PC-3 (cell line): Measurements from ENCODE around the gene ALG5.

ENCODE experiments used
- EZH2 ChIP-seq: fragments of 300-600 bp; sonication (generic); IDR thresholded peaks from one replicate; pipeline ENCODE4 v1.6.1; 2017; ENCODE audit warnings: antibody characterized with exemption, mild to moderate bottlenecking, low read length; ENCODE audit not compliant: unreplicated experiment
- TF ChIP-seq, protein P1 (sequence below): fragments of 300-600 bp; sonication (generic); conservative IDR thresholded peaks from 2 replicates; pipeline ENCODE4 v1.5.1; 2017; ENCODE audit warnings: antibody characterized with exemption, low read depth, mild to moderate bottlenecking, low read length

DNA sequence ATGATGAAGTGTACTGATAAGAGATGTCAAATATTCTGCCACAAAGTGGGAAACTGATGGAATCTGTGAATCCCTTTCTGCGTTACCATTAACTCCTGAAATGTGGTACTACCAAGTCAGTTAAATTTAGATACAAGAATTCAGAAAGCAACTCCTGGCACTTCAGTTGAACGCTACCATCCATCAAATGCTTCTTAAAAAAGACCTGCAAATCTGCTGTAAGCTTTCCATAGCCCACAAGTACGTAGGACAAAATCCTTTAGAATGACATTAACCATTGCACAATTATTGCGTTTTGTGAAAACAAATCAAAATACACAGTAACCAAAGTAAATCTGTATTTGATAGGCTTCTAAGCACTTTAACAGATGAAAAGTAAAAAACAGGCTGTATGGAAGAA lies 84.5 kb downstream of the ALG5 start:
- TF ChIP-seq, protein P1, sequence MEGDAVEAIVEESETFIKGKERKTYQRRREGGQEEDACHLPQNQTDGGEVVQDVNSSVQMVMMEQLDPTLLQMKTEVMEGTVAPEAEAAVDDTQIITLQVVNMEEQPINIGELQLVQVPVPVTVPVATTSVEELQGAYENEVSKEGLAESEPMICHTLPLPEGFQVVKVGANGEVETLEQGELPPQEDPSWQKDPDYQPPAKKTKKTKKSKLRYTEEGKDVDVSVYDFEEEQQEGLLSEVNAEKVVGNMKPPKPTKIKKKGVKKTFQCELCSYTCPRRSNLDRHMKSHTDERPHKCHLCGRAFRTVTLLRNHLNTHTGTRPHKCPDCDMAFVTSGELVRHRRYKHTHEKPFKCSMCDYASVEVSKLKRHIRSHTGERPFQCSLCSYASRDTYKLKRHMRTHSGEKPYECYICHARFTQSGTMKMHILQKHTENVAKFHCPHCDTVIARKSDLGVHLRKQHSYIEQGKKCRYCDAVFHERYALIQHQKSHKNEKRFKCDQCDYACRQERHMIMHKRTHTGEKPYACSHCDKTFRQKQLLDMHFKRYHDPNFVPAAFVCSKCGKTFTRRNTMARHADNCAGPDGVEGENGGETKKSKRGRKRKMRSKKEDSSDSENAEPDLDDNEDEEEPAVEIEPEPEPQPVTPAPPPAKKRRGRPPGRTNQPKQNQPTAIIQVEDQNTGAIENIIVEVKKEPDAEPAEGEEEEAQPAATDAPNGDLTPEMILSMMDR: no peak
- no peak for TF ChIP-seq EZH2
